HepG2 (cell line): Measurements from ENCODE around the gene SOX4. TPM values are rescaled to one million over a fixed set of nuclear protein-coding genes. Genes with fewer than 3 reads are reported as not detected.

ENCODE experiments used
- ATAC-seq: fragments of 200-7000 bp; cut with Tn5 transposase; 3 replicates; pipeline ENCODE4 v1.9.1; 2020; ENCODE audit warnings: mild to moderate bottlenecking, moderate library complexity
- BruUV-seq: library from RNA; stranded (reverse); fragments of 400-500 nt; replicated peaks from 2 replicates; lab custom pipeline; 2021; lab: Mats Ljungman, UMichigan
- CTCF ChIA-PET: fragments of 300-600 bp; formaldehyde crosslinking; extraction: SDS; loops from one replicate; lab custom pipeline; 2021; ENCODE audit warnings: low total read pairs, inconsistent platforms, low intra/inter-chr PET ratio; lab: Yijun Ruan, JAX
- POLR2A ChIA-PET: fragments of 350-600 bp; sonication (Branson Sonifier 250); formaldehyde crosslinking; loops from one replicate; lab custom pipeline; 2020; ENCODE audit warnings: antibody characterized with exemption, inconsistent platforms; lab: Yijun Ruan, JAX
- DNase-seq: peaks from one replicate; pipeline ENCODE4 v3.0.0-alpha.2; 2015; ENCODE audit warnings: low spot score
- FAIRE-seq: peaks from 3 replicates; lab custom pipeline; 2011; peaks lifted over from hg19 to GRCh38; lab: Jason Lieb, UNC
- H2AFZ ChIP-seq: one replicate; pipeline ENCODE4 v1.6.1; 2011; ENCODE audit warnings: low read length, inconsistent platforms
- H3K27ac ChIP-seq: fragments of 300-600 bp; 3 replicates; pipeline ENCODE4 v1.8.0; 2011; ENCODE audit warnings: mixed run types, mild to moderate bottlenecking, mixed read lengths, low read length, inconsistent platforms; ENCODE audit not compliant: insufficient read depth; ENCODE audit errors: extremely low read length
- H3K27me3 ChIP-seq, 2 experiments: fragments of 200-600 bp in 1 of 2; 2 replicates in 1 of 2; 3 replicates in 1 of 2; pipeline versions ENCODE4 v1.6.0 to v1.8.0; 2011; ENCODE audit warnings: low read length in 2 of 2, mild to moderate bottlenecking in 2 of 2, moderate library complexity in 2 of 2, inconsistent platforms in 1 of 2; ENCODE audit not compliant: insufficient read depth in 2 of 2, control insufficient read depth in 1 of 2
- H3K36me3 ChIP-seq, 2 experiments: fragments of 200-600 bp in 1 of 2; replicated peaks in 1 of 2; 2 replicates in 1 of 2; 3 replicates in 1 of 2; pipeline versions ENCODE4 v1.5.1 to v1.8.0; 2011; ENCODE audit warnings: low read length in 2 of 2, inconsistent platforms in 1 of 2; ENCODE audit not compliant: insufficient read depth in 2 of 2, control insufficient read depth in 1 of 2
- H3K4me1 ChIP-seq: 2 replicates; pipeline ENCODE4 v1.5.1; 2012; ENCODE audit warnings: low read length, inconsistent platforms; ENCODE audit not compliant: insufficient read depth
- H3K4me2 ChIP-seq: 2 replicates; pipeline ENCODE4 v1.6.0; 2011; ENCODE audit warnings: low read depth, low read length, inconsistent platforms
- H3K4me3 ChIP-seq, 3 experiments: fragments of 200-600 bp in 1 of 3; sonication (generic), shearing (Covaris generic) in 1 of 3; replicated peaks in 1 of 3; 2 replicates each; pipeline ENCODE4 v1.5.1; 2011 to 2016; ENCODE audit warnings: low read length in 3 of 3, inconsistent platforms in 2 of 3, low read depth in 2 of 3, mild to moderate bottlenecking in 2 of 3, control low read depth in 1 of 3, mixed read lengths in 1 of 3; ENCODE audit not compliant: insufficient read depth in 1 of 3
- H3K79me2 ChIP-seq: one replicate; pipeline ENCODE4 v1.6.1; 2011; ENCODE audit warnings: low read length, inconsistent platforms; ENCODE audit not compliant: insufficient read depth
- H3K9ac ChIP-seq: 2 replicates; pipeline ENCODE4 v1.6.0; 2011; ENCODE audit warnings: mild to moderate bottlenecking, low read depth, low read length, inconsistent platforms; ENCODE audit not compliant: insufficient read depth
- H3K9me3 ChIP-seq: 2 replicates; pipeline ENCODE4 v1.5.1; 2012; ENCODE audit warnings: mild to moderate bottlenecking, low read length
- H4K20me1 ChIP-seq: 2 replicates; pipeline ENCODE4 v1.6.0; 2011; ENCODE audit warnings: inconsistent platforms, mild to moderate bottlenecking, low read length, moderate library complexity; ENCODE audit not compliant: insufficient read depth
- ARNTL ChIP-seq: sonication (generic); formaldehyde crosslinking; IDR thresholded peaks from 2 replicates; pipeline ENCODE4 v1.4.0; 2020; ENCODE audit warnings: mild to moderate bottlenecking, missing genetic modification reagents
- CEBPB ChIP-seq: IDR thresholded peaks from 2 replicates; pipeline ENCODE4 v1.6.1; 2011; ENCODE audit warnings: low read depth, low read length, improper control_type of control experiment, borderline replicate concordance
- FOXP1 ChIP-seq, 2 experiments: fragments of 450-650 bp in 1 of 2; IDR thresholded peaks; 2 replicates each; pipeline ENCODE4 v1.6.1; 2017 to 2018; ENCODE audit warnings: antibody characterized with exemption in 1 of 2
- JARID2 ChIP-seq: sonication (generic); formaldehyde crosslinking; IDR thresholded peaks from 2 replicates; pipeline ENCODE4 v1.8.1; 2023; ENCODE audit warnings: missing genetic modification reagents, inconsistent platforms; ENCODE audit not compliant: insufficient replicate concordance
- MAF1 ChIP-seq: sonication (generic); formaldehyde crosslinking; IDR thresholded peaks from 2 replicates; pipeline ENCODE4 v1.5.0; 2020; ENCODE audit warnings: missing genetic modification reagents, borderline replicate concordance
- TBL1XR1 ChIP-seq: fragments of 150-350 bp; IDR thresholded peaks from 2 replicates; pipeline ENCODE4 v1.6.1; 2014; ENCODE audit warnings: borderline replicate concordance, low read length; ENCODE audit not compliant: partially characterized antibody
- ZMYM4 ChIP-seq: sonication (generic); formaldehyde crosslinking; IDR thresholded peaks from 2 replicates; pipeline ENCODE4 v1.8.1; 2023; ENCODE audit warnings: mild to moderate bottlenecking, missing genetic modification reagents
- ZNF34 ChIP-seq: sonication (generic); formaldehyde crosslinking; IDR thresholded peaks from 2 replicates; pipeline ENCODE4 v1.4.0; 2020; ENCODE audit warnings: mild to moderate bottlenecking, missing genetic modification reagents, borderline replicate concordance
- ZNF383 ChIP-seq: sonication (generic); formaldehyde crosslinking; IDR thresholded peaks from 2 replicates; pipeline ENCODE4 v1.4.0; 2020; ENCODE audit warnings: missing genetic modification reagents, mild to moderate bottlenecking, borderline replicate concordance
- ZNF605 ChIP-seq: sonication (generic); formaldehyde crosslinking; IDR thresholded peaks from 2 replicates; pipeline ENCODE4 v1.8.0; 2022; ENCODE audit warnings: mild to moderate bottlenecking, missing genetic modification reagents
- ZNF660 ChIP-seq: sonication (generic); formaldehyde crosslinking; IDR thresholded peaks from 2 replicates; pipeline ENCODE4 v1.5.1; 2020; ENCODE audit warnings: mild to moderate bottlenecking, low read depth, missing genetic modification reagents, borderline replicate concordance
- ZSCAN12 ChIP-seq: sonication (generic); formaldehyde crosslinking; IDR thresholded peaks from 2 replicates; pipeline ENCODE4 v1.9.0; 2021; ENCODE audit warnings: mild to moderate bottlenecking, missing genetic modification reagents
- WGBS: methylation state at CpG from one replicate; pipeline ENCODE4 v1.1.6; 2017; ENCODE audit warnings: low lambda C conversion rate; 5-methylcytosine and 5-hydroxymethylcytosine counted together
- in situ Hi-C: cut with HindIII; loops from 2 replicates; pipeline ENCODE4 v1.10.0; 2017; ENCODE audit warnings: low pct_unique_long_range_greater_than_20kb; ENCODE audit not compliant: extremely low pct_ligation_motif_present
- intact Hi-C: fragments of 100-400 bp; cut with micrococcal nuclease; formaldehyde crosslinking; loops from one replicate; pipeline ENCODE4 v1.10.0; 2022; ENCODE audit not compliant: unreplicated experiment
- polyA plus RNA-seq, 8 experiments: library from polyadenylated mRNA; depleted of rRNA in 3 of 8; stranded (reverse) in 7 of 8; unstranded in 1 of 8; fragments of >200 nt; fragmentation: Illumina TruSeq in 4 of 8; extraction: Trizol in 4 of 8; gene quantifications; 2 replicates each; pipeline versions ENCODE4 v1.2.1 to v1.2.3, GENCODE V29; 2011 to 2016; ENCODE audit warnings: low read depth in 4 of 8, missing spikeins in 1 of 8, mixed read lengths in 1 of 8; ENCODE audit not compliant: insufficient read depth in 1 of 8
- total RNA-seq, 5 experiments: library from RNA; depleted of rRNA; stranded (reverse); fragments of >200 nt; fragmentation: Illumina TruSeq; extraction: Trizol; gene quantifications; 2 replicates each; pipeline ENCODE4 v1.2.3, GENCODE V29; 2016; ENCODE audit warnings: low read depth in 1 of 5
- TF ChIP-seq, protein P1 (sequence below): sonication (generic); formaldehyde crosslinking; IDR thresholded peaks from 2 replicates; pipeline ENCODE4 v1.8.1; 2023; ENCODE audit warnings: mild to moderate bottlenecking, inconsistent platforms, moderate library complexity, missing genetic modification reagents, borderline replicate concordance
- TF ChIP-seq, protein P2 (sequence below): sonication (generic); formaldehyde crosslinking; IDR thresholded peaks from 2 replicates; pipeline ENCODE4 v1.4.0; 2020; ENCODE audit warnings: missing genetic modification reagents
- TF ChIP-seq, protein P3 (sequence below): sonication (generic); formaldehyde crosslinking; IDR thresholded peaks from 2 replicates; pipeline ENCODE4 v1.4.0; 2020; ENCODE audit warnings: missing genetic modification reagents, borderline replicate concordance

Gene SOX4
- total and polyA plus RNA-seq, 2 of the 13 experiments (the other 11 are each of a cell fraction or from before 2014, with no cell fraction given) = 2.6 to 3.4 TPM

- Histone ChIP-seq H2AFZ (no peak overlapping the region), H3K36me3 (no peaks in the 10 kb centered on the region), H3K4me1 (peaks cover 31% of the 10 kb centered on the region), H3K79me2 (no peaks in the 10 kb centered on the region), H3K27me3 (peaks cover 0 to 30% of the 10 kb centered on the region in 2 experiments; a peak in 3 of 5 replicates), H3K9me3 (no peaks in the 10 kb centered on the region), H3K4me2 (no peak overlapping the region), H3K9ac (no peak overlapping the region), H3K4me3 (no peak overlapping the region), H4K20me1 (peaks cover 3% of the 10 kb centered on the region; the same call in 1 of the 2 replicates), H3K27ac (no peak overlapping the region)
- CTCF ChIA-PET = no interaction called here
- BruUV-seq = no TSS peak
- 75% methylated on average over 14 of the region's 14 CpGs for WGBS
- TF ChIP-seq, protein P1, sequence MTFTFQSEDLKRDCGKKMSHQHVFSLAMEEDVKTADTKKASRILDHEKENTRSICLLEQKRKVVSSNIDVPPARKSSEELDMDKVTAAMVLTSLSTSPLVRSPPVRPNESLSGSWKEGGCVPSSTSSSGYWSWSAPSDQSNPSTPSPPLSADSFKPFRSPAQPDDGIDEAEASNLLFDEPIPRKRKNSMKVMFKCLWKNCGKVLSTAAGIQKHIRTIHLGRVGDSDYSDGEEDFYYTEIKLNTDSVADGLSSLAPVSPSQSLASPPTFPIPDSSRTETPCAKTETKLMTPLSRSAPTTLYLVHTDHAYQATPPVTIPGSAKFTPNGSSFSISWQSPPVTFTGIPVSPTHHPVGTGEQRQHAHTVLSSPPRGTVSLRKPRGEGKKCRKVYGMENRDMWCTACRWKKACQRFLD (CRISPR knock-in tag) = no peak
- TF ChIP-seq ZNF605 (CRISPR knock-in tag) = no peak
- no peak for TF ChIP-seq MAF1
- no peak for TF ChIP-seq TBL1XR1
- no peak for TF ChIP-seq JARID2 (CRISPR knock-in tag)
- TF ChIP-seq ZNF34 (CRISPR knock-in tag) = no peak
- TF ChIP-seq, protein P2, sequence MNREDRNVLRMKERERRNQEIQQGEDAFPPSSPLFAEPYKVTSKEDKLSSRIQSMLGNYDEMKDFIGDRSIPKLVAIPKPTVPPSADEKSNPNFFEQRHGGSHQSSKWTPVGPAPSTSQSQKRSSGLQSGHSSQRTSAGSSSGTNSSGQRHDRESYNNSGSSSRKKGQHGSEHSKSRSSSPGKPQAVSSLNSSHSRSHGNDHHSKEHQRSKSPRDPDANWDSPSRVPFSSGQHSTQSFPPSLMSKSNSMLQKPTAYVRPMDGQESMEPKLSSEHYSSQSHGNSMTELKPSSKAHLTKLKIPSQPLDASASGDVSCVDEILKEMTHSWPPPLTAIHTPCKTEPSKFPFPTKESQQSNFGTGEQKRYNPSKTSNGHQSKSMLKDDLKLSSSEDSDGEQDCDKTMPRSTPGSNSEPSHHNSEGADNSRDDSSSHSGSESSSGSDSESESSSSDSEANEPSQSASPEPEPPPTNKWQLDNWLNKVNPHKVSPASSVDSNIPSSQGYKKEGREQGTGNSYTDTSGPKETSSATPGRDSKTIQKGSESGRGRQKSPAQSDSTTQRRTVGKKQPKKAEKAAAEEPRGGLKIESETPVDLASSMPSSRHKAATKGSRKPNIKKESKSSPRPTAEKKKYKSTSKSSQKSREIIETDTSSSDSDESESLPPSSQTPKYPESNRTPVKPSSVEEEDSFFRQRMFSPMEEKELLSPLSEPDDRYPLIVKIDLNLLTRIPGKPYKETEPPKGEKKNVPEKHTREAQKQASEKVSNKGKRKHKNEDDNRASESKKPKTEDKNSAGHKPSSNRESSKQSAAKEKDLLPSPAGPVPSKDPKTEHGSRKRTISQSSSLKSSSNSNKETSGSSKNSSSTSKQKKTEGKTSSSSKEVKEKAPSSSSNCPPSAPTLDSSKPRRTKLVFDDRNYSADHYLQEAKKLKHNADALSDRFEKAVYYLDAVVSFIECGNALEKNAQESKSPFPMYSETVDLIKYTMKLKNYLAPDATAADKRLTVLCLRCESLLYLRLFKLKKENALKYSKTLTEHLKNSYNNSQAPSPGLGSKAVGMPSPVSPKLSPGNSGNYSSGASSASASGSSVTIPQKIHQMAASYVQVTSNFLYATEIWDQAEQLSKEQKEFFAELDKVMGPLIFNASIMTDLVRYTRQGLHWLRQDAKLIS (CRISPR knock-in tag) = no peak
- no peak for TF ChIP-seq ARNTL (CRISPR knock-in tag)
- TF ChIP-seq ZSCAN12 (CRISPR knock-in tag) = no peak
- TF ChIP-seq ZNF660 = no peak
- no peak for TF ChIP-seq CEBPB
- TF ChIP-seq, protein P3, sequence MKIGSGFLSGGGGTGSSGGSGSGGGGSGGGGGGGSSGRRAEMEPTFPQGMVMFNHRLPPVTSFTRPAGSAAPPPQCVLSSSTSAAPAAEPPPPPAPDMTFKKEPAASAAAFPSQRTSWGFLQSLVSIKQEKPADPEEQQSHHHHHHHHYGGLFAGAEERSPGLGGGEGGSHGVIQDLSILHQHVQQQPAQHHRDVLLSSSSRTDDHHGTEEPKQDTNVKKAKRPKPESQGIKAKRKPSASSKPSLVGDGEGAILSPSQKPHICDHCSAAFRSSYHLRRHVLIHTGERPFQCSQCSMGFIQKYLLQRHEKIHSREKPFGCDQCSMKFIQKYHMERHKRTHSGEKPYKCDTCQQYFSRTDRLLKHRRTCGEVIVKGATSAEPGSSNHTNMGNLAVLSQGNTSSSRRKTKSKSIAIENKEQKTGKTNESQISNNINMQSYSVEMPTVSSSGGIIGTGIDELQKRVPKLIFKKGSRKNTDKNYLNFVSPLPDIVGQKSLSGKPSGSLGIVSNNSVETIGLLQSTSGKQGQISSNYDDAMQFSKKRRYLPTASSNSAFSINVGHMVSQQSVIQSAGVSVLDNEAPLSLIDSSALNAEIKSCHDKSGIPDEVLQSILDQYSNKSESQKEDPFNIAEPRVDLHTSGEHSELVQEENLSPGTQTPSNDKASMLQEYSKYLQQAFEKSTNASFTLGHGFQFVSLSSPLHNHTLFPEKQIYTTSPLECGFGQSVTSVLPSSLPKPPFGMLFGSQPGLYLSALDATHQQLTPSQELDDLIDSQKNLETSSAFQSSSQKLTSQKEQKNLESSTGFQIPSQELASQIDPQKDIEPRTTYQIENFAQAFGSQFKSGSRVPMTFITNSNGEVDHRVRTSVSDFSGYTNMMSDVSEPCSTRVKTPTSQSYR (CRISPR knock-in tag) = no peak
- TF ChIP-seq ZNF383 = no peak
- no peak for TF ChIP-seq ZMYM4 (CRISPR knock-in tag)
- TF ChIP-seq FOXP1 (IDR thresholded peaks at IDR 0.05) = no peak
- no peak for TF ChIP-seq FOXP1 (CRISPR knock-in tag; IDR thresholded peaks at IDR 0.05)
- POLR2A ChIA-PET = no interaction called here
- FAIRE-seq (no peak), DNase-seq (no peak), ATAC-seq (no peak)
- in situ Hi-C loops = no loop called here
- intact Hi-C loops = no loop called here
Measured at GRCh38 chr6:21597801-21598673, 4.5 kb downstream of the SOX4 start.
